Measurements from ENCODE around the gene SLC25A47. TPM values are rescaled to one million over a fixed set of nuclear protein-coding genes. Genes with fewer than 3 reads are reported as not detected.

SLC25A47 gene
- total RNA-seq, 1 experiment from 2014 or later: 0.13 TPM

GRCh38 chr14:100358396-100358795 is 35.3 kb downstream of the SLC25A47 start:
- Histone ChIP-seq H2BK5ac (ENCODE audit: insufficient read length, low read length) (no peak overlapping the region), H4K8ac (replicated peaks; ENCODE audit: insufficient read length, low read depth, low read length) (no peak overlapping the region), H3K23ac (ENCODE audit: insufficient read length, low read depth, low read length) (no peak overlapping the region), H3K4me2 (ENCODE audit: insufficient read depth, insufficient read length, low read length) (no peak overlapping the region), H2BK12ac (ENCODE audit: insufficient read length, low read depth, low read length) (no peak overlapping the region), H3K27ac (ENCODE audit: insufficient read length, low read depth, low read length) (no peak overlapping the region), H4K5ac (ENCODE audit: insufficient read length, low read depth, low read length) (no peak overlapping the region), H3K18ac (ENCODE audit: insufficient read length, low read depth, low read length) (no peak overlapping the region), H4K91ac (ENCODE audit: insufficient read length, low read depth, low read length) (no peak overlapping the region), H3K27me3 (ENCODE audit: insufficient read depth, low read length) (no peaks in the 10 kb centered on the region), H3K56ac (ENCODE audit: insufficient read length, low read depth, low read length) (no peak overlapping the region), H3K4ac (ENCODE audit: low read depth, low read length) (no peak overlapping the region), H3K79me2 (ENCODE audit: insufficient read depth, low read length) (no peaks in the 10 kb centered on the region), H3K9ac (ENCODE audit: extremely low read depth, insufficient read length, low read length) (no peak overlapping the region), H2BK120ac (ENCODE audit: low read depth, low read length, poor library complexity, severe bottlenecking) (no peak overlapping the region), H2BK20ac (ENCODE audit: low read depth, low read length, poor library complexity, severe bottlenecking) (no peak overlapping the region), H3K79me1 (ENCODE audit: insufficient read depth, low read depth, low read length, poor library complexity, severe bottlenecking) (no peaks in the 10 kb centered on the region), H2AFZ (ENCODE audit: low read length) (no peak overlapping the region), H3K14ac (ENCODE audit: insufficient read depth, low read length) (no peak overlapping the region), H4K20me1 (ENCODE audit: control insufficient read depth, insufficient read depth, insufficient read length) (no peaks in the 10 kb centered on the region), H2BK15ac (ENCODE audit: low read depth, low read length) (no peak overlapping the region), H3K9me3 (ENCODE audit: control insufficient read depth, low read depth, low read length) (no peaks in the 10 kb centered on the region), H3T11ph (ENCODE audit: low read length) (no peak overlapping the region), H3K23me2 (ENCODE audit: insufficient read length, low read depth, low read length, poor library complexity, severe bottlenecking) (no peaks in the 10 kb centered on the region), H3K4me1 (ENCODE audit: insufficient read depth, low read length) (no peaks in the 10 kb centered on the region), H2AK5ac (ENCODE audit: insufficient read length, low read length) (no peak overlapping the region)
- Mint-ChIP-seq H3K4me1 (no peaks in the 10 kb centered on the region), H3K9me3 (no peaks in the 10 kb centered on the region), H3K36me3 (ENCODE audit: insufficient read depth in 1 of 3, low read depth in 3 of 3) (peaks cover 56 to 74% (median 73%) of the 10 kb centered on the region in 3 experiments), H3K27me3 (ENCODE audit: low read depth) (no peaks in the 10 kb centered on the region), H3K27ac (no peak overlapping the region), H3K4me3 (no peak overlapping the region)
- no peak for DNase-seq
- no CpG with 5 or more reads among the region's 2 CpGs for WGBS (ENCODE audit: extremely low coverage, insufficient read length, low lambda C conversion rate)
- TF ChIP-seq CTCF (conservative IDR thresholded peaks at IDR 0.05): no peak
